Neural progenitor cell (in vitro differentiated cells): ENCODE data around the gene COPA. TPM values are rescaled to one million over a fixed set of nuclear protein-coding genes. Genes with fewer than 3 reads are reported as not detected.

Experiments
- DNase-seq: peaks from one replicate; pipeline ENCODE4 v3.0.0-alpha.2; 2016; ENCODE audit warnings: low spot score
- H2AFZ ChIP-seq: fragments of 200-600 bp; sonication (generic); replicated peaks from 2 replicates; pipeline ENCODE4 v1.6.1; 2016; ENCODE audit warnings: antibody characterized with exemption
- H3F3A ChIP-seq: fragments of 200-600 bp; sonication (generic); 2 replicates; pipeline ENCODE4 v1.6.1; 2016; ENCODE audit warnings: antibody characterized with exemption, low read depth
- H3K27ac ChIP-seq: fragments of 200-600 bp; sonication (generic); 2 replicates; pipeline ENCODE4 v1.5.1; 2016; ENCODE audit warnings: mild to moderate bottlenecking
- H3K27me3 ChIP-seq: fragments of 200-600 bp; sonication (generic); 2 replicates; pipeline ENCODE4 v1.6.1; 2016; ENCODE audit warnings: mild to moderate bottlenecking, moderate library complexity
- H3K36me3 ChIP-seq: fragments of 200-600 bp; sonication (generic); 2 replicates; pipeline ENCODE4 v1.5.1; 2016
- H3K4me1 ChIP-seq: fragments of 200-600 bp; sonication (generic); 2 replicates; pipeline ENCODE4 v1.6.1; 2016; ENCODE audit warnings: mixed run types
- H3K4me2 ChIP-seq: fragments of 200-600 bp; sonication (generic); 2 replicates; pipeline ENCODE4 v1.6.1; 2016
- H3K4me3 ChIP-seq: fragments of 200-600 bp; sonication (generic); 2 replicates; pipeline ENCODE4 v1.5.1; 2016
- H3K79me2 ChIP-seq: fragments of 200-600 bp; sonication (generic); 2 replicates; pipeline ENCODE4 v1.6.1; 2016; ENCODE audit warnings: low read depth
- H3K9ac ChIP-seq: fragments of 200-600 bp; sonication (generic); 2 replicates; pipeline ENCODE4 v1.6.1; 2016
- H3K9me3 ChIP-seq: fragments of 200-600 bp; sonication (generic); 2 replicates; pipeline ENCODE4 v1.5.1; 2016; ENCODE audit warnings: low read depth
- H4K20me1 ChIP-seq: fragments of 200-600 bp; sonication (generic); 2 replicates; pipeline ENCODE4 v1.6.1; 2016; ENCODE audit warnings: low read depth
- H3K27ac Mint-ChIP-seq: 3 replicates; pipeline ENCODE4 v1.8.0; 2021; ENCODE audit warnings: mixed read lengths
- H3K27me3 Mint-ChIP-seq: 2 replicates; pipeline ENCODE4 v1.8.0; 2022; ENCODE audit warnings: low read depth, mild to moderate bottlenecking, inconsistent platforms, moderate library complexity, mixed read lengths; ENCODE audit not compliant: insufficient read depth
- H3K36me3 Mint-ChIP-seq: 3 replicates; pipeline ENCODE4 v1.8.0; 2021; ENCODE audit warnings: mixed read lengths
- H3K4me1 Mint-ChIP-seq: 3 replicates; pipeline ENCODE4 v1.8.0; 2021; ENCODE audit warnings: mixed read lengths
- H3K4me3 Mint-ChIP-seq: 3 replicates; pipeline ENCODE4 v1.8.0; 2021; ENCODE audit warnings: mild to moderate bottlenecking, moderate library complexity, mixed read lengths
- H3K9me3 Mint-ChIP-seq: 3 replicates; pipeline ENCODE4 v1.8.0; 2020; ENCODE audit warnings: mixed read lengths
- CTCF ChIP-seq: fragments of 200-600 bp; sonication (generic); IDR thresholded peaks from 2 replicates; pipeline ENCODE4 v1.5.1; 2017; ENCODE audit warnings: antibody characterized with exemption, mild to moderate bottlenecking
- EZH2 ChIP-seq: fragments of 200-600 bp; sonication (generic); IDR thresholded peaks from 2 replicates; pipeline ENCODE4 v1.6.1; 2017; ENCODE audit warnings: antibody characterized with exemption, mild to moderate bottlenecking, moderate library complexity
- EZH2phosphoT487 ChIP-seq: fragments of 200-600 bp; sonication (generic); IDR thresholded peaks from 2 replicates; pipeline ENCODE4 v1.6.1; 2017; ENCODE audit warnings: antibody characterized with exemption
- total RNA-seq: library from RNA; depleted of rRNA; stranded (reverse); fragments of >200 nt; gene quantifications from 2 replicates; pipeline ENCODE4 v1.2.3, GENCODE V29; 2015; ENCODE audit warnings: low replicate concordance

COPA gene
- total RNA-seq, 1 donor from 2014 or later, result 82.6 TPM

DNA sequence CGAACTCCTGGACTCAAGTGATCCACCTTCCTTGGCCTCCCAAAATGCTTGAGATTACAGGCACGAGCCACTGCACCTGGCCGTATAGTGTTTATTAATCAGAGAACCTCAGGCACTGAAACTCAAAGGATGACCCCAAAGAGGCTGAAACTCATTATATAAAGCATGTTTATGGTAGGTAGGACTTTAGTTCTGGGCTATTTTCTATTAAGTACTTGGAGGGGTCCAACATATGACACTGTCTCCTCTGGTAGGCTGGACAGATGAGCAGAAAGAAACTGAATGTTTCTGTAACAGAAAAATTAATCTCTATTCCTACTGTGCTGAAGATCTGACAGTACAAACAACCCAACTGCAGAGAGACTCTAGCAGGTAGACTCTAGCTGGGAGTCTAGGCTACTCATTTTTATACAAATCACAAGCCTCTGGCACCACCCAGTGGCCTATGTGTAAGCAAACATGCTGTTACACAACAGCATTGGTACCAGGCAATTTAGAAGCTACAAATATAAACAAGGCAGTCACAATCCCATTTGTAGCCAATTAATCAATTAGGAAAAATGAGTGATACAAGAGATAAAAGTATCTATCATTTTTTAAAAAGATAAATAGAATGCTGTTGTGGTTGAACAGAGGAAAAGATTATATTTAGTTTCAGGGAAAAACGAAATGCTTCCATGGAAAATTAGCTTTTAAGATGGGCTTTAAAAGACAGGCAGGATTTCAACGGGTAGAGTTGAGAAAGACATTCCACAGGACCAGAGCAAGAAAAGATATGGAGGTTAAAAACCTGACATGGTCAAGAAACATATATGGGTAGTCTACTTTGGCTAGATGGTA is 91.1 kb downstream of the COPA start:
- H3K27ac Mint-ChIP-seq, result peak overlapping the region; percentile 72
- H3K27ac ChIP-seq, result no peak overlapping the region
- no peaks in the 10 kb centered on the region for H3K36me3 ChIP-seq
- H3K4me3 ChIP-seq, result no peak overlapping the region
- DNase-seq, result peak; percentile 91
- TF ChIP-seq CTCF (peak; percentile 89), EZH2 (no peak), EZH2phosphoT487 (no peak)
- peaks cover 5% of the 10 kb centered on the region for H3K4me1 Mint-ChIP-seq
- H3K27me3 ChIP-seq, result no peaks in the 10 kb centered on the region
- peaks cover 2% of the 10 kb centered on the region for H3K27me3 Mint-ChIP-seq
- H3K9me3 ChIP-seq, result no peaks in the 10 kb centered on the region
- H3K9me3 Mint-ChIP-seq, result no peaks in the 10 kb centered on the region
- peaks cover 15% of the 10 kb centered on the region for H3F3A ChIP-seq
- H3K4me2 ChIP-seq, result no peak overlapping the region
- peaks cover 89% of the 10 kb centered on the region for H3K79me2 ChIP-seq
- H4K20me1 ChIP-seq, result peaks cover 51% of the 10 kb centered on the region
- no peak overlapping the region for H3K4me3 Mint-ChIP-seq
- H2AFZ ChIP-seq, result no peak overlapping the region
- peaks cover 4% of the 10 kb centered on the region for H3K4me1 ChIP-seq
- peaks cover 5% of the 10 kb centered on the region for H3K36me3 Mint-ChIP-seq
- no peak overlapping the region for H3K9ac ChIP-seq

DNA sequence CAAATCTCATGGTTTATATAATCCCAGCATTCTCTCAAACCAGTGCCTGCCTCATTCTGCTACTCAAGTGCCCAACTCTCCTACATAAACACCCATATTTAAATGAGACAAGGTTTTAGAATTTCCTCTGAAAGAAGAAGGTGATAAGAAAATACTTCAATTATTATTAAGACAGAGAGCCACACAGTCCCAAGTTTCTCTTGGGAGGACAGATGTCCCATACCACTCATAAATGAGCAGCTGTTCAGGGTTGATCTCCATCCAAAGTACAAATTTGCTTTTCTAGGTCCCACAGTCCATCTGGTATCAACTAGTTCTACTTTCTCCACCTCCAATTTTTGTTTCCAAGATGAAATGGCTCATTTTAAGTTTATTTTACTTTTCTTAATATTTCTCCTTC is 92.0 kb downstream of the COPA start:
- Mint-ChIP-seq H3K27me3 (peaks cover 2% of the 10 kb centered on the region), H3K4me1 (peaks cover 12% of the 10 kb centered on the region), H3K9me3 (no peaks in the 10 kb centered on the region), H3K4me3 (no peak overlapping the region), H3K36me3 (peaks cover 5% of the 10 kb centered on the region), H3K27ac (no peak overlapping the region)
- no peak overlapping the region for H3K4me3 ChIP-seq
- H3K9me3 ChIP-seq, result no peaks in the 10 kb centered on the region
- no peak overlapping the region for H3K27ac ChIP-seq
- no peak for DNase-seq
- H2AFZ ChIP-seq, result no peak overlapping the region
- TF ChIP-seq CTCF (no peak), EZH2phosphoT487 (no peak), EZH2 (no peak)
- H3F3A ChIP-seq, result peaks cover 15% of the 10 kb centered on the region
- no peak overlapping the region for H3K9ac ChIP-seq
- no peaks in the 10 kb centered on the region for H3K27me3 ChIP-seq
- no peaks in the 10 kb centered on the region for H3K36me3 ChIP-seq
- H3K4me1 ChIP-seq, result peaks cover 5% of the 10 kb centered on the region
- no peak overlapping the region for H3K4me2 ChIP-seq
- H3K79me2 ChIP-seq, result peaks cover 89% of the 10 kb centered on the region
- H4K20me1 ChIP-seq, result peaks cover 51% of the 10 kb centered on the region

GRCh38 chr1:160247053-160247452 is 96.0 kb downstream of the COPA start:
- Histone ChIP-seq H3F3A (peaks cover under 1% of the 10 kb centered on the region), H3K36me3 (peaks cover 11% of the 10 kb centered on the region), H3K4me3 (no peak overlapping the region), H3K27ac (peak overlapping the region; percentile 3), H3K9ac (no peak overlapping the region), H3K4me2 (no peak overlapping the region), H3K9me3 (no peaks in the 10 kb centered on the region), H3K79me2 (peaks cover 95% of the 10 kb centered on the region), H2AFZ (no peak overlapping the region), H3K4me1 (peaks cover 8% of the 10 kb centered on the region), H4K20me1 (peaks cover 71% of the 10 kb centered on the region), H3K27me3 (no peaks in the 10 kb centered on the region)
- Mint-ChIP-seq H3K36me3 (peaks cover 3% of the 10 kb centered on the region), H3K4me3 (no peak overlapping the region), H3K9me3 (no peaks in the 10 kb centered on the region), H3K27me3 (no peaks in the 10 kb centered on the region), H3K27ac (no peak overlapping the region), H3K4me1 (peaks cover 18% of the 10 kb centered on the region)
- no peak for DNase-seq
- no peak for TF ChIP-seq CTCF
- no peak for TF ChIP-seq EZH2
- no peak for TF ChIP-seq EZH2phosphoT487
